GM21515 (cell line): ENCODE measurements around the gene DMXL1.
"Not testable (repeated sequence)": the region's sequence is repeated elsewhere in the genome, so short reads cannot be mapped to it uniquely, and the experiment has no call there.

Source experiments
- ATAC-seq: cut with Tn5 transposase; IDR thresholded peaks from one replicate; pipeline ENCODE4 v1.9.1; 2021; ENCODE audit not compliant: unreplicated experiment

Gene DMXL1

GRCh38 chr5:119123280-119123679 is 52.4 kb downstream of the DMXL1 start:
- ATAC-seq, result no peak

- ATAC-seq, result no peak
These were observed 58.9 kb downstream of the DMXL1 start for GRCh38 chr5:119129770-119130169.

DNA sequence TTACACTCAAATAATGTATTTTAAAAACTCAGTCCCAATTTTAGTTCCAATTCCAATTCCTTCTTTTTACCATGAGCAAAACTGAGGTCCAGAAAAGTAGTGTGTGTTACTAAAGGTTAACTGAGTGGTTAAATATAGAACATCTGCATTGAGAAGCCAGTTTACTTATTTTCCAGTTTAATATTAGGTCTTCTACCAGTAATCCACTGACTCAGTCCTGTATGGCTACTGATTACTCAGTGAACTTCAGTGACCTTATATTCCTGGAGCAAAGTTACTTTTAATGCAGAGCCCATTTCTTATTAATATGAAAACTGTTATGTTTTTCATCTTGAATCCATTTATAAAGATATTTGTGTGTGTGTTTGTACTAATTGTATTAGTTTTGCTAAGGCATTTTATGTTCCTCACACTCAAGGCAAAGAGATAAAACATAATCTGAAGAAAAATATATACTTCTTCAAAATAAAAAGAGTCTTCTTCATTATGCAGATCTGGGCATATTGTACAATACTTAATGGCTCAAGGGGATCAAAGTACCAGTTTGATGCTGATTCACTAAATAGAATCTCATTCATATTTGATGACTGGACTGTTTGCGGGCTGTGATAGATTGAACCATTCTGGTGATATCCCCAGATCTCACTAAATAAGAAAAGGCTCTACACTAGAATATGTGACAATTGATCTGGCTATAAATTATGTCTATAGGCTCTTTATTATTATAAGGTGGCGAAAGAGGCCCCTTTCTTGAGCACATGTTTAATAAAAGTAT is 60.8 kb downstream of the DMXL1 start:
- no peak for ATAC-seq

DNA sequence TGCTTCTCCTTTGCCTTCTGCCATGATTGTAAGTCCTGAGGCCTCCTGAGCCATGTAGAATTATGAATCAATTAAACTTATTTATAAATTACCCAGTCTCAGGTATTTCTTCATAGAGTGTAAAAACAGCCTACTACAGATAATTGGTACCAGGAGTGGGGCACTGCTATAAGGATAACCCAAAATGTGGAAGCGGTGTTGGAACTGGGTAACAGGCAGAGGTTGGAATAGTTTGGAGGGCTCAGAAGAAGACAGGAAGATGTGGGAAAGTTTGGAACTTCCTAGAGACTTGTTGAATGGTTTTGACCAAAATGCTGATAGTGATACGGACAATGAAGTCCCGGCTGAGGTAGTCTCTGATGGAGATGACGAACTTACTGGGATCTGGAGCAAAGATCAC is 64.9 kb downstream of the DMXL1 start:
- not testable (repeated sequence) for ATAC-seq

GRCh38 chr5:119136666-119137318 is 65.9 kb downstream of the DMXL1 start:
- ATAC-seq, result no peak

- ATAC-seq, result no peak
These were observed 82.7 kb downstream of the DMXL1 start for GRCh38 chr5:119153629-119154028.

GRCh38 chr5:119158144-119158543 is 87.3 kb downstream of the DMXL1 start:
- ATAC-seq, result no peak

DNA sequence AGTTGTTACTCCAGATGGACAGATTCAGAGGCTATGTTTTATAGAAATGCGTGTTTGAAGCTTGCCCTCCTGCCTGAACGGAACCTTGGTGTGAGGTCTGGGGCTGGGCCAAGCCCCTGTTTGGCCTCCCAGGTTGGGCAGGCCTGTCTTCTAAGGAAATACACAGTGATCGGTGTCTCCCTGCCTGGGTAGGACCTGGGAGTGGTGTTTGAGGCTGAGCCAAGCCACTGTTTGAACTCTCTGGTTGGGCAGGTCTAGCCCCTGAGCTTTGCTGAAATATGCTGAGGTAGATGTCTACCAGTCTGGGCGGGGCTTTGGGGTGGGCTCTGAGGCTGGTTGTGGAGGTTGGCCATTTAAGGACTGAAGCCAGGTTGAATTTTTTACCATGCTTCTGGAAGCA is 90.5 kb downstream of the DMXL1 start:
- ATAC-seq, result no peak

GRCh38 chr5:119166026-119166425 is 95.1 kb downstream of the DMXL1 start:
- no peak for ATAC-seq

GRCh38 chr5:119168401-119168800 is 97.5 kb downstream of the DMXL1 start:
- no peak for ATAC-seq

DNA sequence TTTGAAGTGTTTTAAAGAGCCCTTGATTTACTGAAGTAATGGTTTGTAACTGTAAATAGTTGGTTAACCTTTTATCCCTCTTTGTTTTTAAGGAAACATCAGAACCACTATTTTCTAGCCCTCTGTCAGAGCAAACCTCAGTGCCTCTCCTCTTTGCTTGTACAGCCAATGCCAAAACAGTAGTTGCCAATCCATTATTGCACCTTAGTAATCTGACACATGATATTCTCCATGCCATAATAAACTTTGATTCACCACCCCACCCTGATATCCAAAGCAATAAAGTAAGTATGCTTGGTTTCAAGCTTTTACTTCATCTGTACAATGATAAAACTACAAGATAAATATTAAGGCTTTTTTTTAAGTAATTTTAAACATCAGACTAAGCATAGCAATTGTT is 100.8 kb downstream of the DMXL1 start:
- no peak for ATAC-seq

DNA sequence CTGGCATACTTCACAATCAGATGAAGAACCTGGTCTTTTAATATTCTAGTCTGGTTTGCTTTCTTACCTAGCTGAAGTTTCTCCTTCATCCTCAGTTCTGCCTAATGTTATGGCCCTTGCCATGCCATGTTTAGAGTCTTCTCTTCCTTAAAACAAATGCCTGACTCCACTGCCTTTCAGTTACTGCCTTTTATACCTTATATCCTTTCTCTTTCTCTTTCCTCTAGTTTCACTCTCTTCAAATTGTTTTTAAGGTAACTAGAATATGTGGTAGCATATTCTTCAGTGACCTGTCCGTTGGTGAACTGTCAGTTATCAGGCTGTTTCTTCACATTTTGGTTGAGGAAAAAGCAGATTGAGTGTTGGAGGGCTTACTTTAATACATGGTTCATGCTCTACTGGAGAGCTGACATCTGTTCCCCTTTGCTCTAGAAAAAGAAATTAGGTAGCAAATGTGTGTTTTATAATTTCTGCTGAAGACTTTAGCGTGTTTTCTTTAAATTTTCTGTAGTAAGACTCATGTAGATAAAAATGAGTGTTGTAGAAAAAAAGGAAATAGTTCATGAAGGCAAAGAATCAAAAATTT is 103.8 kb downstream of the DMXL1 start:
- no peak for ATAC-seq

GRCh38 chr5:119176785-119177184 is 105.9 kb downstream of the DMXL1 start:
- no peak for ATAC-seq

DNA sequence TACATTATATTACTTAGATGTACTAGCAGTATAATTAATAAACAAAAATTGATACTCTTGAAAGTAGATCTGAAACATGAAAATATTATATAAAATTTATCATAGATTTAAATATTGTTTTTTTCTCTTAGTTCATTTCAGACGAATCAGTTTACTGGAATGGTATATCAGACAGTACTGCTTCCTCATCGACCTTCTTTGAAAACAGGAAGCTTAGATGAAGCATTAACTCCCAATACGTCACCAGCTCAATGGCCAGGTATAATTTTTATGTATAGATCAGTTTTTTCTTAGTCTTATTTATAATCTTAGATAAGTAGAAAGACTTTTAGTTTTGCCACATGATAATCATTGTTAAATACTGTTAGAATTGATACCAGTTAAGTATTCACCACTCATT is 106.3 kb downstream of the DMXL1 start:
- ATAC-seq, result no peak

DNA sequence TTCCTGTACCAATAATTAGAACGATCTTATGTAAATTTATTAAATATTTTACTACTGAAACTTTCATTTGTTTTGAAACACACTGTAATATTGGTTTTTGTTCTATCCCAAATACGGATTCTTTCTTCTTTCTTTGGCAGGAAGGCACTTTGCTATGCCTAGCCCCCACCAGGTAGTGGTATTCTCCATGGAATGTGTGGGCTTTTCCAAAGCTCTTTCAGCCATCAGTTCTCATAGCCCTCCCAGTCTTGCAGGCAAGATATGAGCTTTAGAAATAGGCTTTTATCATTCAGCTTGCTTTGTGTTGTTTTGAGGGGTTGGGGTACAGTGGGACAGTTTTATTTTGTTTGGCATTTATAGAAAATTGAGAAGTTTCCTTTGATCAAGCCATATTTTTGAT is 107.5 kb downstream of the DMXL1 start:
- ATAC-seq, result no peak

DNA sequence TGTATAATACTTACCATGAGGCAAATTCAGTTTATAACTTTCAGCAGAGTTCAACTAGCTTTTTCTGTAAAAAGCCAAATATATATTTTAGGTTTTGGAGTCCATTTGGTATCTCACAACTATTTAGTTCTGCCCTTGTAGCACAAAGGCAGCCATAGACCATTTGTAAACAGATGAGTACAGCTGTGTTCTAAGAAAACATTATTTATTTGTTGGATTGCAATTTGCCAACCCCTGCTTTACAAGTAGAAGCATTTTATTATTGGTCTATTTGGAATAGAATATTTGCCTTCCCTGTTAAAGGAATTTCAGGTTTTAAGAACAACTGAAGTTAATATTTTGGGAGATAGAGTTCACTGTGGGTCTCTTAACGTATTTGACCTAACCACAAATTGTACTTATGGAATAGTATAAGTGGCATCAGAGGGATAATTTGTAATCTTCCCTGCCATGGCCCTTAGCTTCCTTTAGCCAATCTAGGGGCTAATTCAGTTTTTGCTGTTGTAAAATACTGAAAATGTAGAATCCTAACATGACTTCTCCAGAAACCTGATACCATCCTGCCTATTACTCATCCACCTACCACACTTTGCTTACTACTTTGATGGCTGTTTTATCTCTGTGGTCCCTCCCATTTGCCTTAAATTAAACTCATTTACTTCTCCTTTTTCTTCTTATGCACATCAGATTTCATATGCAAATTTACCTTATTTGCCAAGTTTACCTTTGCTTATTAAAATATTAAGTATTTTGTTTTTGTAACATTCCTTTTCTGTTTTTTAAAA is 109.2 kb downstream of the DMXL1 start:
- ATAC-seq, result no peak

DNA sequence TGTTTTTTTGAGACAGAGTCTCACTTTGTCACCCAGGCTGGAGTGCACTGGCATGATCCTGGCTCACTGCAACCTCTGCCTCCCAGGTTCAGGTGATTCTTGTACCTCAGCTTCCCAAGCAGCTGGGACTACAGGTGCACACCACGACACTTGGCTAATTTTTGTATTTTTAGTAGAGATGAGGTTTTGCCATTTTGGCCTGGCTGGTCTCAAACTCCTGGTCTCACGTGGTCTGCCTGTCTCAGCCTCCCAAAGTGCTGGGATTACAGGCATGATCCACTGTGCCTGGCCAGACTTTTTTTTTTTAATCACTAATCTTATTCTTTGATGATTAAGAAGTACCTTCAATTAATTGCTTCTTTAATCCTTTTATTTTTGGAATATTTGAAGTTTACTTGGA is 114.6 kb downstream of the DMXL1 start:
- ATAC-seq, result not testable (repeated sequence)

GRCh38 chr5:119187776-119188529 is 117.1 kb downstream of the DMXL1 start:
- ATAC-seq, result no peak

GRCh38 chr5:119190470-119191095 is 119.7 kb downstream of the DMXL1 start:
- no peak for ATAC-seq

DNA sequence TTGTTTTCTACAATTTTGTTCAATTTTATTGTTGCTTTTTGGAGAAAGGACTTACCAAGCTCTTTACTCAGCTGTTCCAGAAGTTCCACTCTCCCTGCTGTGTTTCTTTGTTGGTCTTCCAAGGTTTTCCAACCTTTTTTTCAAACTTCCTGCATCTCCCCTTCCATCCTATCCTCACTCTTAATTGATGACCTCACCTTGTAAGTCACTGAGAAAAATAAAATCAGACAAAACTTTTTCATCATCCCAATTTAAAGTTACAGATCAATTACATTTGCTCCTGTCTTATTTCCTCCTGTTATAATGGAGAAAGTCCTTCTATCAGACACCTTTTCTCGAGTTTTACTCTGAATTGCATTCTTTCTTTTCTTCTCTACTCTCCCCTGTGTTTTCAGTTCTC is 121.1 kb downstream of the DMXL1 start:
- no peak for ATAC-seq
